Measurements from ENCODE around the gene GSTM1.

Gene GSTM1

GRCh38 chr1:109713636-109714035 lies 26.0 kb downstream of the GSTM1 start:
- H3K4me3 ChIP-seq (replicated peaks; ENCODE audit: low read depth, low read length) = no peak overlapping the region
- DNase-seq (ENCODE audit: low read depth) = no peak
- TF ChIP-seq CTCF (IDR thresholded peaks at IDR 0.05; ENCODE audit: low read length, missing control alignments) = no peak

GRCh38 chr1:109714661-109715372 lies 27.2 kb downstream of the GSTM1 start:
- H3K4me3 ChIP-seq (replicated peaks; ENCODE audit: low read depth, low read length) = no peak overlapping the region
- no peak for DNase-seq (ENCODE audit: low read depth)
- TF ChIP-seq CTCF (IDR thresholded peaks at IDR 0.05; ENCODE audit: low read length, missing control alignments) = no peak

- no peak overlapping the region for H3K4me3 ChIP-seq (replicated peaks; ENCODE audit: low read depth, low read length)
- no peak for TF ChIP-seq CTCF (IDR thresholded peaks at IDR 0.05; ENCODE audit: low read length, missing control alignments)
- DNase-seq (ENCODE audit: low read depth) = no peak
These were observed 28.5 kb downstream of the GSTM1 start for GRCh38 chr1:109716121-109716520.

GRCh38 chr1:109716570-109717090 lies 29.0 kb downstream of the GSTM1 start:
- no peak overlapping the region for H3K4me3 ChIP-seq (replicated peaks; ENCODE audit: low read depth, low read length)
- TF ChIP-seq CTCF (IDR thresholded peaks at IDR 0.05; ENCODE audit: low read length, missing control alignments) = no peak
- no peak for DNase-seq (ENCODE audit: low read depth)

GRCh38 chr1:109717729-109718128 lies 30.1 kb downstream of the GSTM1 start:
- TF ChIP-seq CTCF (IDR thresholded peaks at IDR 0.05; ENCODE audit: low read length, missing control alignments) = no peak
- DNase-seq (ENCODE audit: low read depth) = no peak
- H3K4me3 ChIP-seq (replicated peaks; ENCODE audit: low read depth, low read length) = no peak overlapping the region

GRCh38 chr1:109718495-109718894 lies 30.9 kb downstream of the GSTM1 start:
- DNase-seq (ENCODE audit: low read depth) = no peak
- TF ChIP-seq CTCF (IDR thresholded peaks at IDR 0.05; ENCODE audit: low read length, missing control alignments) = no peak

GRCh38 chr1:109719337-109719837 lies 31.8 kb downstream of the GSTM1 start:
- DNase-seq (ENCODE audit: low read depth) = peak; percentile 64
- no peak for TF ChIP-seq CTCF (IDR thresholded peaks at IDR 0.05; ENCODE audit: low read length, missing control alignments)
- no peak overlapping the region for H3K4me3 ChIP-seq (replicated peaks; ENCODE audit: low read depth, low read length)

More at GRCh38 chr1:109718495-109718894, 30.9 kb downstream of the GSTM1 start:
- H3K4me3 ChIP-seq (replicated peaks; ENCODE audit: low read depth, low read length) = no peak overlapping the region
